Transverse colon (tissue), 4 donors: ENCODE measurements around the gene SIPA1L3. TPM values are rescaled to one million over a fixed set of nuclear protein-coding genes. Genes with fewer than 3 reads are reported as not detected.

Experiments
- DNase-seq: peaks from one replicate; pipeline ENCODE4 v3.0.0-alpha.2; 2019
- H3K27ac ChIP-seq, 4 donors: fragments of 200-600 bp; sonication (generic); 2 replicates each; pipeline ENCODE4 v1.5.1; 2016 to 2018; ENCODE audit warnings: inconsistent platforms in 4 of 4
- H3K27me3 ChIP-seq: fragments of 200-600 bp; sonication (generic); 2 replicates; pipeline ENCODE4 v1.5.1; 2017; ENCODE audit warnings: inconsistent platforms
- H3K36me3 ChIP-seq, 4 donors: fragments of 200-600 bp; sonication (generic); 2 replicates each; pipeline ENCODE4 v1.5.1; 2017 to 2019; ENCODE audit warnings: inconsistent platforms in 4 of 4
- H3K4me1 ChIP-seq, 4 donors: fragments of 200-600 bp; sonication (generic); 2 replicates each; pipeline ENCODE4 v1.5.1; 2017 to 2020; ENCODE audit warnings: inconsistent platforms in 4 of 4
- H3K4me3 ChIP-seq, 4 donors: fragments of 200-600 bp; sonication (generic); 1 replicate in 1 of 4; 2 replicates in 3 of 4; pipeline versions ENCODE4 v1.5.1 to v1.6.1; 2017 to 2019; ENCODE audit warnings: inconsistent platforms in 4 of 4
- H3K9me3 ChIP-seq, 2 donors: fragments of 200-600 bp; sonication (generic); 2 replicates each; pipeline ENCODE4 v1.5.1; 2017 to 2019; ENCODE audit warnings: inconsistent platforms in 2 of 2
- CTCF ChIP-seq, 5 experiments: fragments of 200-600 bp in 3 of 5; fragments of 450-650 bp in 2 of 5; sonication (generic) in 3 of 5; IDR thresholded peaks; 1 replicate in 2 of 5; 2 replicates in 3 of 5; pipeline ENCODE4 v1.5.1; 2016 to 2017; ENCODE audit warnings: antibody characterized with exemption in 5 of 5, inconsistent platforms in 3 of 5, mild to moderate bottlenecking in 2 of 5, moderate library complexity in 1 of 5
- EP300 ChIP-seq: sonication (generic); formaldehyde crosslinking; IDR thresholded peaks from one replicate; pipeline ENCODE4 v1.6.1; 2017; ENCODE audit warnings: antibody characterized with exemption, low read depth
- POLR2A ChIP-seq: fragments of 450-650 bp; IDR thresholded peaks from one replicate; pipeline ENCODE4 v1.6.1; 2016; ENCODE audit warnings: antibody characterized with exemption, mild to moderate bottlenecking, moderate library complexity
- POLR2AphosphoS5 ChIP-seq, 3 donors: sonication (generic); formaldehyde crosslinking; IDR thresholded peaks; one replicate each; pipeline ENCODE4 v1.6.1; 2016; ENCODE audit warnings: antibody characterized with exemption in 3 of 3
- WGBS, 2 donors: methylation state at CpG; one replicate each; pipeline ENCODE4 v1.1.5; 2018; ENCODE audit warnings: low coverage in 1 of 2; 5-methylcytosine and 5-hydroxymethylcytosine counted together
- in situ Hi-C, 4 donors: fragments of 200-750 bp; cut with MboI; loops; one replicate each; pipeline versions ENCODE4 v1.15.0 to v1.15.1; 2017; ENCODE audit warnings: low sequenced_read_pairs in 3 of 4, low pct_ligation_motif_present in 1 of 4, low pct_unique_long_range_greater_than_20kb in 1 of 4
- intact Hi-C: fragments of 100-400 bp; cut with DNase I; formaldehyde crosslinking; loops from one replicate; pipeline ENCODE4 v1.15.1; 2023; ENCODE audit warnings: low total_unique reads
- total RNA-seq, 4 donors: library from RNA; depleted of rRNA; stranded (reverse); fragments of >200 nt; gene quantifications; one replicate each; pipeline ENCODE4 v1.1.0, GENCODE V29; 2016

SIPA1L3 gene
- total RNA-seq, 4 donors from 2014 or later, result 191 to 284 (median 231) TPM

DNA sequence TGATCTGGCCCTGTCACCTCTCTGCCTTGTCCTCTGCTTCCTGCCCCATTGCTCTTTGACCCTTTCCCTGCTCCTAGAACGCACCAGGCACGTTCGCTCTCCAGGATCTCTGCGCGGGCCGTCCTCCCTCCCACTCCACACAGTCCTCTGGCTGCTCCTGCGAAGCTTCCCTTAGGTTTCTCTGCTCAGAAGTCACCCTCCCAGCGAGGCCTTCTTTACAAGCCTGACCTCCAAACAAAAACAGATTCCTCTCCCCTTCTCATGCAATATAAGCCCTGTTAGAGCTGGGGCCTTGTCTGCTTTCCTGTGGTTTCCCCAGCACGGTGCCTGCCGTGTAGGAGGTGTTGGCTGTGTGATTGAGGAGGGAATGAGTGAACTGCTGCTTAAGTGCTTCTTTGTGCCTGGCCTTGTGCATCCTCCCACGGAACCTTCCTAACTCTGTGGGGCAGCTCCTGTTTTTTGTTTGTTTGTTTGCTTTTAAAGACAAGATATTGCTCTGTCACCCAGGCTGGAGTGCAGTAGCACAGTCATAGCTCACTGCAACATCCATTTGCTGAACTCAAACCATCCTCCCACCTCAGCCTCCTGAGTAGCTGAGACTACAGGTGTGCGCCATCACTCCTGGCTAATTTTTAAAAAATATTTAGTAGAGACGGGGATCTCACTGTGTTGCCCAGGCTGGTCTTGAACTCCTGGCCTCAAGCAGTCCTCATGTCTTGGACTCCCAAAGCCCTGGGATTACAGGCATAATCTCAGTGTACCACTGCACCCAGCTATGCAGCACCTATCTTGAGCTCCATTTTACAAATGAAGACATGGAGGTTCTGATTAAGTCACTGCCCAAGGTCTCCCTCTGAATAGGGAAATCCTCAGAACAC is 82.0 kb downstream of the SIPA1L3 start:
- H3K9me3 ChIP-seq, result no peaks in the 10 kb centered on the region
- WGBS, 2 donors, result 86 to 90% methylated on average over 2 to 13 of the region's 13 CpGs
- in situ Hi-C loops (no loop called here), intact Hi-C loops (no loop called here)
- no peaks in the 10 kb centered on the region for H3K27me3 ChIP-seq
- TF ChIP-seq POLR2A (no peak), POLR2AphosphoS5 (IDR thresholded peaks at IDR 0.05) (no peak), CTCF (IDR thresholded peaks at IDR 0.05) (no peak), EP300 (no peak)
- H3K36me3 ChIP-seq, result no peaks in the 10 kb centered on the region
- no peak for DNase-seq
- H3K4me1 ChIP-seq, result peaks cover 0 to 19% (median 6%) of the 10 kb centered on the region in 4 donors
- H3K27ac ChIP-seq, result no peak overlapping the region
- H3K4me3 ChIP-seq, result no peak overlapping the region

DNA sequence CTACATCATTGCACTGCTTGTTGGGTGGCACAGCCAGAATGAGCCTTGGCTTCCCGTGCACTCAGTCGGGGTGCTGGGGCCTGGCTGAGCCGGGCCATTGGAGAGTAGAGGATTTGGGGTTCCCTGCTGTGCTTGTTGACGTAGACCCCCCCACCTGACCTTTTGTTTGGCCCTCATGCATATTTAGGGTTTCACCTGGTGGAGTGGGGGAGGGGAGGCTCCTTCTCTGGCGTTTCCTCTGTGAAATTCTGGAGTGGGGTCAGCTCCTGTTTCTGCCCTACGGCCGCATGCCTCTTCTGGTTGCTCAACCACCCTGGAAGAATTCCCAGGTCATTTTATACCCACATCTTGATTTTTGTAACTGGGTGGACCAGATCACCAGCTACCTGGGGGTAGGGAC is 82.8 kb downstream of the SIPA1L3 start:
- no peak for TF ChIP-seq POLR2AphosphoS5 (IDR thresholded peaks at IDR 0.05)
- TF ChIP-seq POLR2A, result no peak
- no peak for TF ChIP-seq CTCF (IDR thresholded peaks at IDR 0.05)
- no peak for TF ChIP-seq EP300
- Histone ChIP-seq H3K4me1 (peaks cover 0 to 19% (median 6%) of the 10 kb centered on the region in 4 donors), H3K27me3 (no peaks in the 10 kb centered on the region), H3K4me3 (no peak overlapping the region), H3K36me3 (no peaks in the 10 kb centered on the region), H3K27ac (no peak overlapping the region), H3K9me3 (no peaks in the 10 kb centered on the region)
- no peak for DNase-seq
- in situ Hi-C loops (no loop called here), intact Hi-C loops (no loop called here)
- WGBS, 2 donors, result 81 to 97% methylated on average over 3 to 7 of the region's 7 CpGs

DNA sequence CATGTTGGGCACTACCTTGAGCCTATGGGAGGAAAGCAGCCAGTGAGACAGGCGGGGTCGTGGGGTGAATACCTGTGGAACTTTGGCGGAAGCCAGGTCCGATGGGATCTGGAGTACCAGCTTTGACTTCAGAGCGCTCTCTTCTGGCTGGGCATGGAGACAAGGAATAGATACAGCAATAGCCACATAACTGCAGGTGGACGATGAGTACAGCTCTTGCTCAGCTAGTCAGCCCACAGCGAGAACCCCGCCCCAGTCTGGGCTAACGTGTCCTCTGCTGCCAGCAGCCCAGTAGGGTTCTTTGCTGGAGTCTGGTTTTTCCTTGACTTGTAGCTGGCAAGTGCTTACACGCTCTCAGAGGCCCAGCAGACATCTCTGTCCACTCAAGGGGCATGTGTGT is 83.4 kb downstream of the SIPA1L3 start:
- in situ Hi-C loops (no loop called here), intact Hi-C loops (no loop called here)
- DNase-seq, result no peak
- 93 to 100% methylated on average over 1 to 10 of the region's 10 CpGs for WGBS, 2 donors
- Histone ChIP-seq H3K36me3 (no peaks in the 10 kb centered on the region), H3K4me3 (no peak overlapping the region), H3K9me3 (no peaks in the 10 kb centered on the region), H3K27me3 (no peaks in the 10 kb centered on the region), H3K4me1 (peaks cover 0 to 19% (median 6%) of the 10 kb centered on the region in 4 donors), H3K27ac (no peak overlapping the region)
- no peak for TF ChIP-seq POLR2A
- no peak for TF ChIP-seq POLR2AphosphoS5 (IDR thresholded peaks at IDR 0.05)
- no peak for TF ChIP-seq CTCF (IDR thresholded peaks at IDR 0.05)
- TF ChIP-seq EP300, result no peak

DNA sequence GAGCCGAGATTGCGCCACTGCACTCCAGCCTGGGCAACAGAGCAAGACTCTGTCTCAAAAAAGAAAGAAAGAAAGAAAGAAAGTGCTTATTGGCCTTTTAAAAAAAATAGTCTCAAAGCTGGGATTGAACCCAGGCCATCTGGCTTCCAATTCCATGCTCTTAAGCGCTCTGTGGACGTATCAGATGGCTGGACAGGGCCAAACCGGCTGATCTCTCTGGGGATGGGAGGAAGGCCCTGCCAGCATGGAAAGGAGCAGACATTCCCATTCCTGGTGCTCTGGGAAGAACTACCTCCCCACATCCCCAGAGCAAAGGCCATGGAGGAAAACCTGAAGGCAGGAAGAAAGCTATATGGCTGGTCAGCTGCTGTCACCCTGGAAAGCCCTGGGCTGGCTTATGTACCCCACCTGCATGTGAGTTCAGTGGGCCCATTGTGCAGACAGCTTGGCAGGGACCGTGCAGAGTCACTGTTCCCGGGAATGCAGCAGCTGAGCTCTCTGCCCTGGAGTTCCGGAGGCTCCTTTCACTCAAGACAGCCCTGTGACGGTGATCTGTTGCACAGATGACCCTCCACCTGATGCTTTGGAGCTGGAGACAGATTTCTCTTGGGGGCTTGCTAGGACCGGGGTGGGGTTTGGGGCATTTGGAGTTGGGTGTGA is 84.3 kb downstream of the SIPA1L3 start:
- TF ChIP-seq POLR2AphosphoS5 (IDR thresholded peaks at IDR 0.05) (no peak), POLR2A (no peak), EP300 (no peak), CTCF (IDR thresholded peaks at IDR 0.05) (no peak)
- no peak for DNase-seq
- no peaks in the 10 kb centered on the region for H3K9me3 ChIP-seq
- no peaks in the 10 kb centered on the region for H3K36me3 ChIP-seq
- H3K4me3 ChIP-seq, result no peak overlapping the region
- H3K4me1 ChIP-seq, result peaks cover 0 to 17% (median 6%) of the 10 kb centered on the region in 4 donors
- in situ Hi-C loops, result no loop called here
- no peak overlapping the region for H3K27ac ChIP-seq
- 85% methylated on average over 10 of the region's 10 CpGs; no CpG with 5 or more reads in 1 of the 2 donors for WGBS, 2 donors
- intact Hi-C loops, result no loop called here
- H3K27me3 ChIP-seq, result no peaks in the 10 kb centered on the region
